ENCODE measurements around the gene CNPY1.

Gene CNPY1

DNA sequence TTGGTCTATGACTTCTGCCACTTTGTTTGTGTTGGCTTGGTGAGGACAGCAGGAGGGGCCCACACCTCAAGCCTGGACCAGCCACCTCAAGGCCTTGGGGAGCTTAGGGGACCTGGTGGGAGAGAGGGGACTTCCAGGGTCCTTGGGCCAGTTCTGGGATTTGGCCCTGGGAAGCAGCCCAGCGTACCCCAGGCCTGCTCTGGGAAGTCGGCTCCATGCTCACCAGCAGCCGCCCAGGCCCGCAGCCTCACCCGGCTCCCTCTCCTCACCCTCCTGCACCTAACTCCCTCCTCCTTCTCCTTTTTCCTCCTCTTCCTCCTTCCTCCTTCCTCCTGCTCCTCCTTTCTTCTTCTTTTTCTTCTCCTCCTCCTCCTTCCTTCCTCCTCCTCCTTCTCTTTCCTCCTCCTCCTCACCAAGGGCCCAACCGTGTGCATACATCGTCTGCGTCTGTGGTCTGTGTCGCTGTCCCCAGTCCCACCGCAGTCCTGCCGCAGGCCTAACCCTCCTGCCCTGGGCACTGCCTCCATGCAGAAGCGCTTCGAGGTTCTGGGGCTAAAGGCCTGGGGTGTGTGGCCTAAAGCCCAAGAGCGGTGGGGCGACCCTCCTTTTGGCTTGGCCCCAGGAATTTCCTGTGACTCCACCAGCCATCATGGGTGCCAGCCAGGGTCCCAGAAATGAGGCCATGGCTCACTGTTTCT lies 83.1 kb downstream of the CNPY1 start:
- TF ChIP-seq, protein P1, sequence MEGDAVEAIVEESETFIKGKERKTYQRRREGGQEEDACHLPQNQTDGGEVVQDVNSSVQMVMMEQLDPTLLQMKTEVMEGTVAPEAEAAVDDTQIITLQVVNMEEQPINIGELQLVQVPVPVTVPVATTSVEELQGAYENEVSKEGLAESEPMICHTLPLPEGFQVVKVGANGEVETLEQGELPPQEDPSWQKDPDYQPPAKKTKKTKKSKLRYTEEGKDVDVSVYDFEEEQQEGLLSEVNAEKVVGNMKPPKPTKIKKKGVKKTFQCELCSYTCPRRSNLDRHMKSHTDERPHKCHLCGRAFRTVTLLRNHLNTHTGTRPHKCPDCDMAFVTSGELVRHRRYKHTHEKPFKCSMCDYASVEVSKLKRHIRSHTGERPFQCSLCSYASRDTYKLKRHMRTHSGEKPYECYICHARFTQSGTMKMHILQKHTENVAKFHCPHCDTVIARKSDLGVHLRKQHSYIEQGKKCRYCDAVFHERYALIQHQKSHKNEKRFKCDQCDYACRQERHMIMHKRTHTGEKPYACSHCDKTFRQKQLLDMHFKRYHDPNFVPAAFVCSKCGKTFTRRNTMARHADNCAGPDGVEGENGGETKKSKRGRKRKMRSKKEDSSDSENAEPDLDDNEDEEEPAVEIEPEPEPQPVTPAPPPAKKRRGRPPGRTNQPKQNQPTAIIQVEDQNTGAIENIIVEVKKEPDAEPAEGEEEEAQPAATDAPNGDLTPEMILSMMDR (IDR thresholded peaks at IDR 0.05; ENCODE audit: low read depth, low read length) = no peak
- DNase-seq (ENCODE audit: extremely low read depth, low read depth) = no peak

DNA sequence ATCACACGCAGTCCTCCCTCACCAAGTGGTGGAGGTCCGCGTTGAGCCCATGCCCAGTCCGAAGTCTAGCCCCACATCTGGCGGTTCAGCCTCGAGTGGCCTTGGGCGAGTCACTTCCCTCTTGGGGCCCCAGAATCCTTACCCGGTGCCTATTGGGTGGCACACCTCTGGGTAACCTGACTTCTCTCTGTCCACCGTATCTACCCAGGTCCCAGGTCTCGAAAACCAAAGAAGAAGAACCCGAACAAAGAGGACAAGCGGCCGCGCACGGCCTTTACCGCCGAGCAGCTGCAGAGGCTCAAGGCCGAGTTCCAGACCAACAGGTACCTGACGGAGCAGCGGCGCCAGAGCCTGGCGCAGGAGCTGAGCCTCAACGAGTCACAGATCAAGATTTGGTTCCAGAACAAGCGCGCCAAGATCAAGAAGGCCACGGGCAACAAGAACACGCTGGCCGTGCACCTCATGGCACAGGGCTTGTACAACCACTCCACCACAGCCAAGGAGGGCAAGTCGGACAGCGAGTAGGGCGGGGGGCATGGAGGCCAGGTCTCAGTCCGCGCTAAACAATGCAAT lies 84.1 kb downstream of the CNPY1 start:
- DNase-seq (ENCODE audit: extremely low read depth, low read depth) = no peak
- TF ChIP-seq, protein P1 (IDR thresholded peaks at IDR 0.05; ENCODE audit: low read depth, low read length) = no peak

DNA sequence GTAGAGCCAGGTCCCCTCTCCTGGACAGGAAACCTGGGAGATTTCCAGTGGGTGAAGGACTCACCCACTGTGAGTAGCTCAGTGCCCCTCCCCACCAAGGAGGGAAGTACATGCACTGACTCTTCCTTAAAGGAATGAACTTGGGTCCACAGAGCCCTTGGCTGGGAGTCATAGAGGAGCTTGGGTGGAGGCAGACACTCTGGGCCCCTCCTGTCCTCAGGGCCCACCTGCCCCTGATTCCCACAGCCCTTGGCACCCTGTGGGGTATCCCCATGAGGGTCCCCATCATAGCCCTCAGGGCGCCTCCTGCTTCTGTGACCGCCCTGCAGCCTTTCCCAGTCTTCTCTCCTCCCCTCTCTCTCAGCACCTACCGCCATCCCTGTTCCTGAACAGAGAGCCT lies 84.7 kb downstream of the CNPY1 start:
- no peak for DNase-seq (ENCODE audit: extremely low read depth, low read depth)
- TF ChIP-seq, protein P1 (IDR thresholded peaks at IDR 0.05; ENCODE audit: low read depth, low read length) = no peak

DNA sequence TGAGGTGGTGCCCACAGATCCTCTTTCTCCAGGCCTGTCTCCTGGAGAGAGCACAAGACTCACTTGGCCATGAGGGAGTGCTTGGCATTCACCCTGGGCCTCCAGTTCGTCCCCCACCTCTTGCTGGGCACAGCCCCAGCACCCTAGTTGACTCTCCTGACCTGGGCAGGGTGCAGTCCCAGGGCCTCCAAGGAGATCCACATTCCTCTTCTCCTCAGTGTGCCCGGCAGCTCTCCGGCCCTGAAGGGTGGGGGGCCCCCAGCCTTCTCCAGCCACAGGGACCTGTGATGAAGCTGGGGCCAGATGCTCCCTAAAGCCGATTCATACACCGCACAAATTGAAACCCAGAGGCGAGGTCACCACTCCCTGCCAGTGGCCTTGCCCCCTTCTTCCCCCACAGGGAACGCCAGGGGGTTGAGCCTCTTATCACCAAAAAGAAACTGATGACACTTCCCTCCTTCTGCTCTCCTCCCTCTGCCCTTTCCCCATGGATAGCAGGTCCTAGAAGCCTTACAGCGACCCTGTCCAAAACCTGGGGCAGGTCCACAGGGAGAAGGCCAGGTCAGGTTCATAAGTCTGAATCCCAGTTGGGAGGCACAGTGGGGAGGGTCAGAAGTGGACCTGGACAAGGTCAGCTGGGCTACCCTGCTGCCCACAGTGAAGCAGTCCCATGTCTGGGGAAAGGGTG lies 85.3 kb downstream of the CNPY1 start:
- TF ChIP-seq, protein P1 (IDR thresholded peaks at IDR 0.05; ENCODE audit: low read depth, low read length) = no peak
- DNase-seq (ENCODE audit: extremely low read depth, low read depth) = no peak

DNA sequence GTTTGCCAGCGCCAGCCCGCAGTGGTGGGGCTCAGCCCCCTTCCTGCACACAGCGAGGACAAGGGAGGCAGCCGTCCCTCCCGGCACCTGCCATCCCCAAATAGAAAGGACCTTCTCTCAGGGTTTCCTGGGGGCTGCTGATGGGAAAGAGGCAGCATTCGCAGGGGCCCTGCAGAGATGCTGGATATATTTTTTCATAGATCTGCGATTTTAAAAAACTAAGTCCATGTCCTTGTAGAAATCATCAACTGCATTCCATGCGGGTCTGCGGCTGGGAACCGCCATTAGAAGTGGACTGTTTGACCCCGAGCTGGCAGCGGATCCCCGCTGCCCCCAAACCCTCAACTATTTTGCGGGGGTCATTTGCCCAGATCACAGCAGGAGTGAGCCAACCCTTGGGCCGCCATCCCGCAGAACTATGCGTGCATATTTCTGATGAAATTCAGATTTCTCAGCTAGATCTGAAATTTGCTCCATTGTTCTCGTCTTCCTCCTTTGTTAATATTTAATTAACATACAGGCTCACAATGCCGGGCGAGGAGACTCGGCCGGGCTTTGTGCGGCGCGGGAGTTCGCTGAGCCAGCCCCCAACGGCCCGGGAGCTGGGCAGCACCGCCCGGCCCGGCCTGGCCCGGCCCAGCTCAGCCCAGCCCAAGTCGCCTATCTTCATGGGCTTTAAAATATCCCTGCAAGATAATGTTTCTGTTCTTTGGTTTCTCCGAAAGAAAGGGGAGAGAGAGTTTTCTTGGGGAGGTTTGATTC lies 86.5 kb downstream of the CNPY1 start:
- DNase-seq (ENCODE audit: extremely low read depth, low read depth) = no peak
- TF ChIP-seq, protein P1 (IDR thresholded peaks at IDR 0.05; ENCODE audit: low read depth, low read length) = no peak

DNA sequence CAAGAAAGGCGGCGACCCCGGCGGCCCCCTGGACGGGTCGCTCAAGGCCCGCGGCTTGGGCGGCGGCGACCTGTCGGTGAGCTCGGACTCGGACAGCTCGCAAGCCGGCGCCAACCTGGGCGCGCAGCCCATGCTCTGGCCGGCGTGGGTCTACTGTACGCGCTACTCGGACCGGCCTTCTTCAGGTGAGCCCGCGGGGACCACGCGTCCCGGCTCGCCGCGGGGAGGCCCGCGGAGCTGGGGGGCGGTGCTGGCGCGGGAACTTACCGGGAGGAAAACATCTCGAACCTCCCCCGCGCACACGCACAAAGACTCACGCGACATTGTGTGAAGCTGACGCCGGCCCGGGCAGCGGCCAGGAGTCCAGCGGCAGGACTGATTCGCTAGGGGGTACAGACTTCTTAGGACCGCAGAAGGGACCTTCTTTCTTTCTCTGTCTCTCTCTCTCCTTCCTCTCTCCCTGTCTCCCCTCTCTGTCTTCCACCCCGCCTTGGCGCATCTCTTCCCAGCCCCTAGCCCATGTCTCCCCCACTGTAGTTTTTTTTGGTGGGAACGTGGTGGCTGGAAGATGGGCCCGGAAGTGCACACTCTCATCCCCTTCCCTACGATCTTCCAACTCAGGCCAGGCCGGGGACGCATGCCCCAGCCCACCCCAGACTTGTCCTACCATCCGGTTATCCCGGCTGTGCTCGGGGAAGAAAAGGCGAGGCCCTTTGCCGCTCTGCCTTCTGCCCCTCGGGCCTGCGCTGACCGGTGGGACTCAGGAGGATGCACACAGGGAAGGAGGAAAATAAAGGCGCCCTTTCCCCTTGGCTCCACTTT lies 87.3 kb downstream of the CNPY1 start:
- TF ChIP-seq, protein P1 (IDR thresholded peaks at IDR 0.05; ENCODE audit: low read depth, low read length) = no peak
- DNase-seq (ENCODE audit: extremely low read depth, low read depth) = no peak

All from AG09319 (cell line).